ENCODE measurements around the gene FAM216A. TPM values are rescaled to one million over a fixed set of nuclear protein-coding genes. Genes with fewer than 3 reads are reported as not detected.

Gene FAM216A
- total RNA-seq, 1 experiment from 2014 or later: 32.5 TPM

Other genes with a start within 250 kb of the FAM216A start
- 82.2 and 106 TPM in 2 replicates for gene ATP2A2, start 187.6 kb upstream of the FAM216A start, total RNA-seq (2014; rRNA removed; shearing (Covaris generic))
- gene ANAPC7, start 65.1 kb upstream of the FAM216A start, total RNA-seq (2014; rRNA removed; shearing (Covaris generic)): 50.7 and 56.6 TPM in 2 replicates
- gene ARPC3, start 18.5 kb upstream of the FAM216A start, total RNA-seq (2014; rRNA removed; shearing (Covaris generic)): 604 and 639 TPM in 2 replicates
- 66.5 and 76.4 TPM in 2 replicates for gene GPN3, start 588 bp upstream of the FAM216A start, total RNA-seq (2014; rRNA removed; shearing (Covaris generic))
- 71.2 and 93.4 TPM in 2 replicates for gene VPS29, start 33.3 kb downstream of the FAM216A start, total RNA-seq (2014; rRNA removed; shearing (Covaris generic))
- 0.40 and 1.1 TPM in 2 replicates for gene RAD9B, start 33.5 kb downstream of the FAM216A start, total RNA-seq (2014; rRNA removed; shearing (Covaris generic))
- gene PPTC7, start 114.5 kb downstream of the FAM216A start, total RNA-seq (2014; rRNA removed; shearing (Covaris generic)): 4.4 and 8.8 TPM in 2 replicates
- gene TCTN1, start 145.3 kb downstream of the FAM216A start, total RNA-seq (2014; rRNA removed; shearing (Covaris generic)): 8.8 and 23.0 TPM in 2 replicates
- 0.23 TPM in 1 of 2 replicates, not detected in the other for gene HVCN1, start 220.3 kb downstream of the FAM216A start, total RNA-seq (2014; rRNA removed; shearing (Covaris generic))